GM21423 (cell line): ENCODE measurements around the gene MPHOSPH8.
"Not testable (repeated sequence)": the region's sequence is repeated elsewhere in the genome, so short reads cannot be mapped to it uniquely, and the experiment has no call there.

Experiments
- ATAC-seq: cut with Tn5 transposase; IDR thresholded peaks from one replicate; pipeline ENCODE4 v1.9.1; 2021; ENCODE audit warnings: mild to moderate bottlenecking, moderate library complexity; ENCODE audit not compliant: unreplicated experiment

MPHOSPH8 gene

DNA sequence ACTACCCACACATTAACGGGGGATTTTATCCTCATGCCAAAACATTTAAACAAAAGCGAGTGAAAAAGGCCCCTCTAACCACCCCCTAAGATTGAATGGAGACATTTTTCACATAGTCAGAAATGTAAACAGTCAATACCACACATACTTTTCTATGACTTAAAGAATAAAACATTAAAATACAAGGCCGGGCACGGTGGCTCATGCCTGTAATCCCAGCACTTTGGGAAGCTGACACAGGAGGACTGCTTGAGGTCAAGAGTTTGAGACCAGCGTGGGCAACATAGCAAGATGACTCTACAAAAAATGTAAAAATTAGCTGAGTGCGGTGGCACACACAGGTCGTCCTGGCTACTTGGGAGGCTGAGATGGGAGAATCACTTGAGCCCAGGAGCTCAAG lies 47.3 kb downstream of the MPHOSPH8 start:
- no peak for ATAC-seq

DNA sequence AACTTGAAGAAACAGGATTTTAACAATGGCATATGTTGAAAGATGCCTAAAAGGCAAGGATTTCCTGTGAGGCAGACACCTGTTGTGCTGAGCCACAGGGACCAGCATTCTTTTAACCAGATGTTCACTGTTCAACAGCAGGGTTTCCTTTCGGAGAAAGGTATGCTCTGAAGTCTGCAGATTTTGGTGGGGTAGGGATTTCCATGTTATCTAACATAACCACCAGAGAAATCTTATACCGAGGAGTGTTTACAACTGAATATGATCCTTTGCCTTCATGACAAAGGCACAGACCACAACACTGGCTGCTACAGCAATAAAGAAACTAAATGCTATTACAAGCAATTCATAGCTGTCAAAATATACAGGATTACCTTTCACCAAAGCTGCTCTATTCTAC lies 48.1 kb downstream of the MPHOSPH8 start:
- no peak for ATAC-seq

DNA sequence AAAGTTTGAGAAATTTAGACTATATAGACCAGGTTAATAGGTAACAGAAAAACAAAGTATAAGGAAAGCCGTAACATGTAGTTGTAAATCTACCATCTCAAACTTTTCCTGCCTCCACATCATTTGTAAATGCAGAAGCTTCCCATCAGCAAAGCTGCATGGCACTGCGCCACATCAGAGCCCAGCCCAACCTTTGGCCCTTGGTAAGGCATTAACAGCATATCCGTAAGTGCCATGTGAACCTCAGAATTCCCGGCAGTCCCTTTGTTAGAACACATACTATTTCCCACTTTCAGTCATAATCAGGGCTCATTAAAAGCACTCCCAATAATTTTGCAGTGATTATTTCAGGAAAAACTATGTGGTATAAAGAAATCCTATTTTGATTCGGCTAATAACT lies 51.6 kb downstream of the MPHOSPH8 start:
- no peak for ATAC-seq

DNA sequence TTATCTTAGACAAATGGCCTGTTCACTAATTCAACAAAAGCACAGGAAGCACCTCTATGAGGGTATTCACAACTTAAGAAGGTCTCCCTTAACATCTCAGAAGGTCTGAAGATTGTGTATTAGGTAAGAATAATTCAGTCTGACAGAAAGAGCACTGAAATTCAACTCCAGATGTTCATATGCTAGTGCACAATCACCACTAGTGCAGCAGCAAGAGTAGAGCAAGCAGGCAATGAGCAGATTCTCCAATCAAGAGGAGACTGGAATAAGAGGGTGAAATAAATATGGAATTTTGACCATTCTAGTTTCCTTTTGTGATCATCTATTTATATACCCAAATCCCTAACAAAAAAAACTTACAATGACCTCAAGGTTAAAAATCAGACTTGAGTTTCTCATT lies 52.0 kb downstream of the MPHOSPH8 start:
- ATAC-seq = no peak

DNA sequence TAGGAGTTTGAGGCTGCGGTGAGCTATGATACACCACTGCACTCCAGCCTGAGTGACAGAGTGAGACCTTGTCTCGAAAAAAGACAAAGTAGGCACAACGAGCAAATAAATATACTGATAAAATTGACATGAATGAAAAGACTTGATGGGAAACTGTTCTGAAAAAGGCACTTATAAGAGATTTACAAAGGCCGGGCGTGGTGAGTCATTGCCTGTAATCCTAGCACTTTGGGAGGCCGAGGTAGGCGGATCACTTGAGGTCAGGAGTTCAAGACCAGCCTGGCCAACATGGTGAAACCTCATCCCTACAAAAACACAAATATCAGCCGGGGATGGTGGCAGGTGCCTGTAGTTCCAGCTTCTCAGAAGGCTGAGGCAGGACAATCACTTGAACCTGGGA lies 58.0 kb downstream of the MPHOSPH8 start:
- not testable (repeated sequence) for ATAC-seq

DNA sequence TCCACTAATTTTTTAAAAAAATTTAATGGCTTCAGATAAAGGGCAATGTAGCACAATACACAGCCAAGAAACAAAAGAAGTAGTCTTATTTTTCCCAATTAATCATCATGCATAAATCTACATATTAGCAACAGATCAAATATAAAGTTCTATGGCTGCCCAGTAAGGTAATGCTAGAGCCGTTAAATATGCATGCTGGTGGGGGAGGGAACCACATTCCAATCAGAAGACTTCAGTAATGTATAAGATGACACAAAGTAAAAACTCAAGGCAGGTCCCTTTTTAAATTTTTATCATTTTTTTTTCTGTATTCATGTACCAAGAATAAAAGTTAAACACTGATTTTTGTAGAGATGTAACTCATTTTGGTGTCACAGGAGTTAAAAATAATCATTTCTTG lies 62.0 kb downstream of the MPHOSPH8 start:
- no peak for ATAC-seq

DNA sequence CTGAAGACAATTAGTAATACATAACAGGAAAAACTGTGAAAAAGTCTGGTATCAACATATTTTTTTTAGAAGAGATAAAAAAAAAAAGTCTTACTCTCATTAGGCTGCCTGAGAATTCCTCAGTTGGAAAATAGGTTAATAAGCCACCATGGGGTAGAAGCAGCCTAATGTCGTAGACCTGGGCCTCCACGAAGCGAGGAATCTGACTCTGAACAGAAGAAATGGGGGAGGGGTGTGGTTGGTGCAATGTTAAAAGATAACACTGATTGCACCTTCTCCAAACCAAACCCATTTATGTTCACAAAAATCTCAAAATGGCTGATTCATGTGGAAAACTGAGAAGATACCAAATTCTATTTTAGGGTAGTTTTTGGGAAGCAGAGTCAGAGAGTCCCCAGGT lies 62.4 kb downstream of the MPHOSPH8 start:
- no peak for ATAC-seq

DNA sequence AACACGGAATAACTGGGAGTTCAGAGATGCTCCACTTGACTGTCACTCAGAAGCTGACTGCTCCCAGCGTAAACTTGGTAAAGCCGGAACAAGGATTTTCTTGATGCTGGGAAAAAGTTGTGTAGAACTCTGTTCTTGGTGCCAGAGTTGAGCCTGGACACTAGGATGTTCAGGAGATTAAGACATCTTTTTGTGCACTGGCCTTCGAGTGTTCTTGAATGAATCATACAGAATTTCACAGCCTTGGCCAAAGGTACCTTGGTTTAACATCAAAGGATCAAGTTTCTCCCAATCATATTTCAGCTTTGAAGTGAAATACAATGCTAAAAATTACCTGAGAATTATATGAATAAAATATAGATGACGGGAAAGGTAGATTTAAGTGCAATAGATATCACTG lies 67.5 kb downstream of the MPHOSPH8 start:
- ATAC-seq = not testable (repeated sequence)

DNA sequence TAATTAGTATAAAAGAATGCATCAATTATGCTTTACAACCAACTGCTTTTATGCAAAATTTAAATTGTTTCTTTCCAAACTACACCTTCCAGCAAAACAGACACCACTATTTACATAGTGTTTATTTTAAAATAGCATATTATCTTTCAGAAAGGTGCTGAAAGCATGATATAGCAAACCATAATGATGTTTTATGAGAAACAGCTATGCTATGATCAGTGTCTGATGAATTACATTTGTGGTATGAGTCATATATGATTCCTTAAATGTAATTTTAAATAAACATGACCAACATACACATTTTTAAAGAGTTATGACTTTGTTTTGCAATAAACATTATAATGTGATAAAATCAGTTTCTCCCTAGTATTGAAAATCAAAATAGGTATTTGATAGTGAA lies 68.2 kb downstream of the MPHOSPH8 start:
- not testable (repeated sequence) for ATAC-seq

DNA sequence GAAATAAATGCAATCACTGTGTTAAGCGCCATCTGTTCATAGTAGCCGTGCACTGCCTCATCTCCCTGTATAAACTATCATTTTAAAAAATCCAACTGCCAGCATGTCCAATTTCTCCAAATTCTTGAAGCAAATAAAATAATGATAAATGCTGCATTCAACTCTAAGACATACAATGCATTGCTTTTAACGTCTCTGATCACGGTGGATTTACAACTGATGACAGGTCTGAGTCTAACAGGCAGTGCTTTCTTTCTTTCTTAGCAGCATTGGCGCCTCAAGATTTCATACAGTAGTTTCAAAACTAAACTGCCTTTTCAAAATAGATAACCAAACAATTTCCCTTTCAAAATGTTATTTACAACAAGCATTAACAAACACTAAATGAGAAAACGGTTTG lies 70.8 kb downstream of the MPHOSPH8 start:
- not testable (repeated sequence) for ATAC-seq

DNA sequence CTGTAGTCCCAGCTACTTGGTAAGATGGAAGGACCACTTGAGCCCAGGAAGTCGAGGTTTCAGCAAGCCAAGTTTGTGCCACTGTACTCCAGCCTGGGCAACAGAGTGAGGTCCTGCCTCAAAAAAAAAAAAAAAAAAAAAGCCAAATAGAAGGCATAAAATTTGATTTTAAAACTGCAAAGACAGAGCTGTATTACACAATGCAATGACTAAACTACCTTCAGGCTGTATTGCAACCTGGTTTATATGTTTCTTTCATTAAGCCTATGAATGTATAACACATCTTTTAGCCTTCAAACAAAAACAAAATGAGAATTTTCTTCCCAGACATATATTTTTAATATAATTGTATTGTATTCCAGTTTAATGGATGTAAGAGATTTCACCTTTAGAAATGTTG lies 75.6 kb downstream of the MPHOSPH8 start:
- not testable (repeated sequence) for ATAC-seq

DNA sequence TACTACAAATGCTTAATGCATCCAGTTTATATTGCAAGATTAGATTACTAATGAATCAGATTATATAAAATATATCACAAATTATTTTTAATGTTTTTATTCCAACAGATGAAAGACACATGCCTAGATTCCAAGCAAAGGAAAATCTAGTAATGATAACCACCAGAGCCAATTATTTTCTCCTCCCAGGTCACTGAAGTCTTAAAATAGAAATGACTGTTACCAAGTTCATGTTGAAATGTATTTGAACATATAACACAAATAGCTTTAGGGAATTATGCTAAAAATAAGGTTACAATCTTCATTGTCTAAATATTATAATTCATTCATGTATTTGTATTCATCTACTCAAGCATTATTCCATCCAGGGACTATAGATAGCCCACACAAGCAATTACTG lies 76.3 kb downstream of the MPHOSPH8 start:
- ATAC-seq = not testable (repeated sequence)

DNA sequence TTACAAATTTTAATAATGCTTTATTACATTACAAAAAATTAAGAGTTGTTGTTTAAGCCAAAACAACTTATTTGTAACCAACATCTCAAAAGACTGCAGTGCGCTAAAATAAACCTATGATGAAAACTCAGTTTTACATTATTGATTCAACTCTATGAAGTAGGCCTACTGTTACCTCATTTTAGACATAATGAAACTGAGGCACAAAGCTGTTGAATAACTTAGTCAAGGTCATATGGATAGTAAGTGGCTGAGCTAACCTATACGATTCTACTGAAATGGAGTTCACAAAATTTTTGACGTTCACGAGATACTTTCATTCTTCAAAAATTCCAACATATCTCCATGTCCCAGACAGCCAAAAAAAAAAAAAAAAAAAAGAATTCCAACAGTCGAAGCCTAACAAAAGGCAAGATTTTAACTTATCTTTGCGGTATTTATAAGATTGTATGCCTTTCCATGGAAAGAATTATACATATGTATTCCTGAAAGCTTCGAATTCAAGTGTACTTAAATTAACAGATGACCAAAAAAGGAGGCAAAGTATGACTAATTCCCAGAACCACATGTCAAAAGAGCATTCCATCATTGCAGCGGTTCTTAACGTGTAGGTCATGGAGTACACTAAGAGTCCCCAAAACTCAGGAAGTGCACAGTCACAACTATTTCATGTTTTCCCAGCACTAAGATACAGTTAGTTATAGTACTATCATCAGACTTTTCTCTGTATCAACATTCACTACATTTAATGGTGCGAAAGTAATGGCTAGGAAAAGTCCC lies 79.9 kb downstream of the MPHOSPH8 start:
- ATAC-seq = no peak

DNA sequence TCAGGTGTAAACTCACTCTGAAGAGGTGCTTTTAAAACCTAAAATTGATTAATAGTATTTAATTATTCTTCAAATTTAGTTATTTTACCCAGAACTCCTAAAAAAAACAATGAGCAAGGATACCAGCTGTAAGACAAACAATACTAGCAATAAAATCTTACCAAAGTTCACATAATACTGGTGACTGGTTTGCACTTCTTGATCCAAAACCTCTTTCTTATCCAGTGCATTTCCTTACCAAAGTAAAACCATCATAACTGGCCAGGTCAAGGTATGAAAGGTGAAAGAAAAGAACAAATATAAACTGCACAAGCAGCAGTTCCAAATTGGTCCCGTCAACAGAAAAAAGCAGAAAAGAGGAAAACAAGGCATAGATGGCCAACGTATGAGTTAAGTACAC lies 86.6 kb downstream of the MPHOSPH8 start:
- ATAC-seq = no peak
